ENCODE data around the gene ITIH3.

DNA sequence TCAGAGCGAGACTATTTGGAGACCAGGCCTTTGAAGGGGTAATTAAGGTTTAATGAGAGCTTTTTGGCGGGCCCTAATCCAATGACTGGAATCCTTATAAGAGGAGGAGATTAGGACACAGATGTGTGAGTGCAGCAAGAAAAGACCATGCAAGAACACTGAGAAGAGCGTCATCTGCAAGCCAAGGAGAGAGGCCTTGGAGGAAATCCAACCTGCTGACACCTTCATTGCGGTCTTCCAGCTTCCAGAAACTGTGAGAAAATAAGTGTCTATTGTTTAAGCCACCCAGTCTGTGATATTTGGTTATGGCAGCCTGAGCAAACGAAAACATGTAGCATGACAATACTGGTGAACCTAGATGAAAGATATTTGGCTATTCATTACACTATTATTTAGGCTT lies 63.3 kb downstream of the ITIH3 start:
- TF ChIP-seq, protein P1, sequence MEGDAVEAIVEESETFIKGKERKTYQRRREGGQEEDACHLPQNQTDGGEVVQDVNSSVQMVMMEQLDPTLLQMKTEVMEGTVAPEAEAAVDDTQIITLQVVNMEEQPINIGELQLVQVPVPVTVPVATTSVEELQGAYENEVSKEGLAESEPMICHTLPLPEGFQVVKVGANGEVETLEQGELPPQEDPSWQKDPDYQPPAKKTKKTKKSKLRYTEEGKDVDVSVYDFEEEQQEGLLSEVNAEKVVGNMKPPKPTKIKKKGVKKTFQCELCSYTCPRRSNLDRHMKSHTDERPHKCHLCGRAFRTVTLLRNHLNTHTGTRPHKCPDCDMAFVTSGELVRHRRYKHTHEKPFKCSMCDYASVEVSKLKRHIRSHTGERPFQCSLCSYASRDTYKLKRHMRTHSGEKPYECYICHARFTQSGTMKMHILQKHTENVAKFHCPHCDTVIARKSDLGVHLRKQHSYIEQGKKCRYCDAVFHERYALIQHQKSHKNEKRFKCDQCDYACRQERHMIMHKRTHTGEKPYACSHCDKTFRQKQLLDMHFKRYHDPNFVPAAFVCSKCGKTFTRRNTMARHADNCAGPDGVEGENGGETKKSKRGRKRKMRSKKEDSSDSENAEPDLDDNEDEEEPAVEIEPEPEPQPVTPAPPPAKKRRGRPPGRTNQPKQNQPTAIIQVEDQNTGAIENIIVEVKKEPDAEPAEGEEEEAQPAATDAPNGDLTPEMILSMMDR (conservative IDR thresholded peaks at IDR 0.05 in 1 of 2, IDR thresholded peaks at IDR 0.05 in 1 of 2; ENCODE audit: extremely low read depth in 1 of 2, insufficient read depth in 1 of 2, low read depth in 1 of 2, low read length in 2 of 2), result no peak
- TF ChIP-seq EZH2 (IDR thresholded peaks at IDR 0.05; ENCODE audit: borderline replicate concordance, low read length), result no peak
